HTR-8/SVneo (cell line): ENCODE results near the gene ATXN1.
A peak's percentile ranks its signal among the peaks of the same experiment; 100 is the strongest.

Experiments used
- DNase-seq: peaks from one replicate; pipeline ENCODE4 v3.0.0; 2011; ENCODE audit warnings: low spot score, mixed read lengths; ENCODE audit not compliant: insufficient read length
- FAIRE-seq: peaks from 2 replicates; lab custom pipeline; 2011; peaks lifted over from hg19 to GRCh38; lab: Jason Lieb, UNC

Gene ATXN1

GRCh38 chr6:16440636-16441212 is 320.5 kb downstream of the ATXN1 start:
- DNase-seq (no peak), FAIRE-seq (no peak)

DNA sequence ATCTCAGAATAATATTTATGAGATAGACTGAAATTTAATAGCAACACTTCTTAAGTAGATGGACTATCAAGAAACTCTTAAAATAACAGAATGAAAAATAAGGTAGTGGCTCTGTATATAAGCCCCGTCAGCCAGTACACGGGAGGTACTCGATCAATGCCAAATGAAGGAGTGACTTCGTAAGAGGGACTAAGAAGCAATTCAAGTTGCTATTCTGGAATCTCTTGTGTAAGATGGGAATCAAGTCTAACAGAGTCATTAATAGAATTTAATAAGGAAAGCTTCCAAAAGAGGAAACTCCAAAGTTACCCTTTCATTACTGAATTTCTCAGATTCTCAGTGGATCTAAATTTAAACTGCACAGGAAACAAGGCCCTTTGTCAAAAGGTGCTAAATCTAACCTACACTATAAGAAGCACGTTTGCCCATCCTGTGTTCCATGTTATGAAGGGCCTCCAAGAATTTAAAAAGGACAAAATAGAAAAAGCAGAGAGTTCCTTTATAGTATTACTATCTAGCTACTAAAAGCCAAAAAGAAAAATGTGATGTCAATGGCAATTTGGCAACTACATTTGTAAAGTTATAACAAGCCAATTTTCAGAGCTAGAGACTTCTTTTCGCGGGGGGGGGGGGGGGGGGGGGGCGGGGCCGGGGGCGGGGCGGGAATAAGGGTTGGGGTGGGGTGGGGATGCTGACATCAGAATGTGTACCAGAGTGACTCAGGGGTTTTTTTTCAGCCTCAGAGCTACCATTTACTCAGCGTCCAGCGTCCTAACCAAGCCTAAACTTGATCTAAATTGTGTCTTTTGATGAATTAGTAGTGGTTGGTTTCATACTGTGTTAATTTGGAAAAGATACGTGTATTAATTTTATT is 322.3 kb downstream of the ATXN1 start:
- DNase-seq (peak; percentile 40), FAIRE-seq (no peak)

DNA sequence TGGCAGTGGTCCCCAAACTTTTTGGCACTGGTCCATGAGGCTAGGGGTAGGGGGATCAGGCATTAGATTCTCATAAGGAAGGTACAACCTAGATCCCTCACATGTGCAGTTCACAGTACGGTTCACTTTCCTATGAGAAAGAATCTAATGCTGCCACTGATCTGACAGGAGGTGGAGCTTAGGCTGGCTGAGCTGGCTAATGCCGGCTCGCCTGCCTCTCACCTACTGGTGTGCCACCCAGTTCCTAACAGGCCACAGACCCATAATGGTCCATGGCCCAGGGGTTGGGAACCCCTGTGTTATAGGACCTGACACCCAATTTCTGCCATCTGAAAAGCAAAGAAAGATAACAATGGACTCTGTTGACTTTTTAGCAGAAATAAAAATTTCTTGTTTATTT is 323.3 kb downstream of the ATXN1 start:
- DNase-seq (no peak), FAIRE-seq (no peak)

GRCh38 chr6:16437095-16437494 is 324.2 kb downstream of the ATXN1 start:
- DNase-seq (no peak), FAIRE-seq (no peak)

- DNase-seq (no peak), FAIRE-seq (no peak)
Measured at GRCh38 chr6:16436550-16436949, 324.7 kb downstream of the ATXN1 start.

DNA sequence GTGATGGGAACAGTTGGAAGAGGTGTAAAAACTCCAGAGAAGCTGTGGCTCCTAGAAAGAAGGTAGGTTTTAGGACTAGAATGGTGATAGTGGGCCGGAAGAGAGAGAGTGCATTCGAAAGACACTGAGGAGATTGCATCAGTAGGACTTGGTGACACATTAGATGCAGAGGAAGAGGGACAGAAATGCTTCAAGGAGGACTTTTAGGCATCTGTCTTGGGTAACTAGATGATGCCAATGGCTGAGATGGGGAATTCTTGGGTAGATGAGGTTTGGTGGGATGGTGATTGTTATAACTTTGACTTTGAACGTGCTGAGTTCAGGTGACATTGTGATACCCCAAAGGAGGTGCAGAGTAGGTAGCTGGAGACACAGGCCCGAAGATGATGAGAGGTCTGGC is 326.4 kb downstream of the ATXN1 start:
- FAIRE-seq: no peak
- DNase-seq: no peak

DNA sequence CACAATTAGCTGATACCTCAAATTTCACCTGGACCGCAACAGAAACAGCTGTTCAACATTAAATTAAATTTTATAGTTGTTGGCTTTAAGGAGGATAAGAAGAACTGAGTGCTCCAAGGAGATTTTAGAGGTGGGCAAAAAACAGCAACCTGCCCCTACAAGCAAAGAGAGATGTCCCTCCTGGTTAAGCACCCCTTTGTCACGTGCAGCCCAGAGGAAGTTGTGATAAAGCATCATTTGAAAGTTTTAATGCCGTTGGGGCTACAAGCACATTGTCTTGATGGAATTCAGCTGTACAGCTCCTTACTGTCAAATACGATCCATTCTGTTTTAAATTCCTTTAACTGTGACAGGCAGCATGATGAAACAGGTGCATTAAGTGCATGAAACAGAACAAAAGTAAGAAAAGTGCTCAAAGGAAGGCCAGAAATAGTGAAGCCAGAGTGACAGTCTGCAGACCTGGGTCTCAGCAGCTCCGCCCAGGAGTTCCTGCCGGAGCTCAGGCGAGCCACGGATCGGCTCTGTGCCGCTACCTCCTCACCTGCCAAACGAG is 327.8 kb downstream of the ATXN1 start:
- FAIRE-seq: no peak
- no peak for DNase-seq

DNA sequence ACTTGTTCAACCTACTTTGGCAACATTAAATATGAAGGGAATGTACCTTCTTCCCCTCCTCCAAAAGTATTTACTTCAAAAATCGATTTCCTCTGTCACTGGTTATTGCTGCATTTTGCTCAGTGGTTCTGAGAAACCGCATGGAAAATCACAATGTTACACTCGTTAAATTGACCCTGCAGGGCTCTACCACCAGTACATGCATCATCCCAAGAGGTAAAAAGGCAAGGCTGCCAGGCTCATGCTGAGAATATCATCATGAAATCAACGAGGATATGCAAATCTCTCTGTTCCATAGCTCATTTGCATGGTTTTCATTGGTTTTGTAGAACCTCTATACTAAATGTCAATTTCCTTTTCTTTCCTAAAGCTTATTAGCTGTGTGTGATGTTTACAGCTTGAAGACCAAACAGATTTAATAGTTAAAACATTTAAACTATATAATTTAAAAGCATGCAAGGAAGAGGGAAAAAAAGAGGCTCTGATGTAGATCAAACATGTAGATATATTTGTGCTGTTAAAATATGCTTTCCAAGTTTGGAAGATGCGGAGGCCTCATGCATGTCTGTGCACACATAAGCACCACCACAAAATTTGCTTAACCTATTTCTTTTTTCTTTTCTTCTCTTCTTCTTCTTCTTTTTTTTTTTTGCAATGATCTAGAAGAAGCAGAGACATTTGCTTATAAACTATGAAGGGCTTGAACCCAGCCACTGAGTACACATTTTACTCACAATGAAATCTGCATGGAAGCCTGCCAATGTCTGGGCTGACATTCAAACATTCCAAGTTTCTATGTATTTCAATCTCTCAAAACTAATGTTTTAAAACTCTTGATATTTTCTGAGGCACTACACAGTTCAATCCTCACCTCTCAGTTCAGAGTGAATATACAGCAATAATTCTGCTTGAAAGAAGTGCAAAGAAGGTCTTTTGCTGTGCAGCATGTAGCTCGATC is 328.9 kb downstream of the ATXN1 start:
- DNase-seq: no peak
- FAIRE-seq: no peak

GRCh38 chr6:16431106-16431505 is 330.2 kb downstream of the ATXN1 start:
- DNase-seq (no peak), FAIRE-seq (no peak)

GRCh38 chr6:16430391-16431089 is 330.7 kb downstream of the ATXN1 start:
- no peak for FAIRE-seq
- no peak for DNase-seq

DNA sequence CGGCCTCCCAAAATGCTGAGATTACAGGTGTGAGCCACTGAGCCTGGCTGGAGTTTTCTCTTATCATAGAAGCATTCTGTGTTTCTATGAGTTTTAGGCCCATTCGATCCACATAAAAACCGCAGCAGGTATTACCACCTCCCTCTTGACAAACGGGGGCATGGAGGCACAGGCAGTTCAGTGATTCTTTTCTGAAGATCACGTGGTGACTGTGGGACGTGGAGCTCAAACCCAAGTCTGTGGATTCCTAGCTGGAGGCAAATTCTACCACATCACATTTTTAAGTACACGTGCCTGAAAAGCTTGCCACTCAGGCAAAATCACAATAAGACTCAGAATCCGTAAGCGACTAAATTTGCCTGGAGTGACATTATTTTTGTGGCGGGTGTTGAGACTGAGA is 331.6 kb downstream of the ATXN1 start:
- no peak for DNase-seq
- FAIRE-seq: no peak

GRCh38 chr6:16427124-16427523 is 334.1 kb downstream of the ATXN1 start:
- DNase-seq: no peak
- FAIRE-seq: no peak

DNA sequence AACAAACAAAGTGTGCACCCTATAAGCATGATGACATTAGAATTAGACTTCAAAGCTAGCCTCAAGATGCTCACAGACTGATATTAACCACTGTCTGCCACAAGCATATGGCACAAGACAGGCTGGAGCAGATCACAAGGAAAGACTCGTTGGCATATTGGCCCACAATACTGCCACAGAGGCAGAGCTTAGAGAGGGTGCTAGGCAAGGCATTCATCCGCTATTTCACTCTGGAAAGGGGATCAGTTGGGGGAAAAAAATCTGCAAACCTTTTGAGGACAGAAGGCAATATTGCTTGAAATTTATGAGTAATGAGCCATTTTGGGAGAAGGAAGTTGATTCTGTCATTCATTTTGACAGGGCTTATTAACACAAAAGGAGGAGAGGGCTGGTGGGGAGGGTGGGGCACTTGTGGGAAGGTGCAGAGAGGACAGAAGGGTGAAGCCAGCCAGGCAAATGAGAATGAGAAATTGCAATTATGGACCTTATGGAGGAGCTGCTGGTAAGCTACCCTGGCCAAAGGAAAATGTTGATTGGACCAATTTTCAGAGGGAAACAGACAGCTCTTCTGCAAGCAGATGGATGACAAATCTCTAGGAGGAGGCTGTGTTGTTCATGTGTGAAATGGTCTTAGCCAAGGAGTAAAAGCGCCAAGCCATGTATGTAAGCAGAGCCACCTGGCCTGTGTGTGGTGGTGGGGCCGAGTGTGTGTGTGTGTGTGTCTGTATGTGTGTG is 335.2 kb downstream of the ATXN1 start:
- no peak for DNase-seq
- no peak for FAIRE-seq

- DNase-seq: no peak
- FAIRE-seq: no peak
Measured at GRCh38 chr6:16421462-16421960, 339.7 kb downstream of the ATXN1 start.

DNA sequence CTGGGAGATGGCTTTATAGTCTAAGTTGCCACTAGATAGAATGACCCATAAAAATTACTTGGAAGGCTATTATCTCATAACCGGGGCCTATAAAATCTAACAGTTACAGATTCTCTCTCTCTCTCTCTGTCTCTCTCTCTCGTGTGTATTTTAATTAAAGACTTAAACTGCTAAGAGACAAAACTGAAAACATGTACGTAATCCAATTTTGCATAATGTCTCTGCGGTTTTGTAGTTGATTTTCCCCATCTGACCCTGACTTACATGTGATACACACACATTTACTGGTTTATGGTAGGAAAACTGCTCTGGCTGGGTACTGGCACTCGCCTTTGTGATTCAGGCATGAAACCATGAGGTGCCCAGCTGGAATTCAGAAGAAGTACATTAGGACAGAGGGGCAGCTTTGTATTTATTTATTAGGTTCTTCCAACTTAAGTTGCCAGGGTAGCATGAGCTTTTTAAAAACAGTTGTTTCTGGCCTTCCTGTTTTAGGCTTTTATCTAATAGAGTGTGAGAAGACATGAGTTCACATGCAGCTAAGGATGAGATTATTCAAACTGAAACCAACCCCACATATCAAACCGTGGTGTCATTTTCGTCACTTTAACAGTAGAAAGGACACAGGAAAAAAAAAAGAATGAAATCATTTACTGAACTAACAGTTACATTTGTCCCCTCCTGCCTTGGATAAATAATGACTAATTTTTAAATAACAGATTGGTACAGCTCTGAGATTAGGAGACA is 340.4 kb downstream of the ATXN1 start:
- no peak for FAIRE-seq
- DNase-seq: no peak

- FAIRE-seq: no peak
Measured at GRCh38 chr6:16420337-16420714, 340.9 kb downstream of the ATXN1 start.

DNA sequence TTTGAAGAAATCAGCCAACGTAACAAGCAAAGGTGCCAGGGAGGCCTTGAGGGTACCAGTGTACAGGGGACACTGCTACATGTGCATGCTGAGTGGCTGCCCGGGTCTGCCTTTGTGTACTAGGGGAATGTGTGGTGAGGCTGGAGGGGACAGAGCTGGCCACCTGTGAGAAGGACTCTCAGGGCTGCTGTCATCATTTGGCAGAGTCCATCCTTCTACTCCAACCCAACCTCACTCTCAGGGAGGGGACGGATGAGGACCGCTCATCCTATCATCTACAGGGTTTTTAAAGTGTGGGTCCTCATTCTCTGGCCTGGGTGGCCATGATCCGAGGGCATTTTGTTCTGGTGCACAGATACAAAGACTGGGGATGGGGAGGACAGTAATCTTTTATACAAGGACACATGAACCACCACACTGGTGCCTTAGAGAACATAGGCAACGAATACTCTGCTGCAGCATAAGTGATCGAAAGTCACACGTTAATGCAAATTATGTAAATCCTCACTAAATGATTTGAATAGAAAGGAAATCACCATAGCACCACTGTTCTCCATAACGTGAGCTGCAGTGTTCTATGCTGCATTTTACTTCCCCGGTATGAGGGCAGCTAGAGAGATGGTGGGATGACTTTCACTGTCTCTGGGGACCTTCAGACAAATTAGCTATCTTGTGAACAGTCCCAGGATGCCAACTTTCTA is 341.5 kb downstream of the ATXN1 start:
- FAIRE-seq (no peak), DNase-seq (no peak)

More at GRCh38 chr6:16420337-16420714, 340.9 kb downstream of the ATXN1 start:
- DNase-seq: no peak

DNA sequence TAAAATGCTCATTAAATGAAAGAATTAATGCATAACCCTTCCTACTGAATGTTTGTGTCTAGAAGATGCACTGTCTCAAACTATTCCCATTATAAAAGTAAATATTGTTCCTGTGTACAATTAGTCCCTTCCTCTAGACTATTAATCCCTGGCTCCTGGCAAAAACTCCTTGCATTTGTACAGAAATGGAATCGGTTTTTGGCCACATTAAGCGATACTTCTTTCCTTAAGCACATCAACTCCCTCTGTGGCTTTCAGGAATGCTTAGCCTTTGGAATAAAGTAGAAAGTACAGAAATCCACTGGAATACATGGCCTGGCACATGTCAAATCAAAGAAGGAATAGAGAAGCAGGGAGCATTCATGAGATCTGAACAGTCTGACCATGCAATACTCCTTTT is 343.1 kb downstream of the ATXN1 start:
- DNase-seq (no peak), FAIRE-seq (no peak)
